RWPE2 (cell line): Measurements from ENCODE around the gene C10orf120.

Experiments
- ATAC-seq: fragments of 200-7000 bp; cut with Tn5 transposase; 3 replicates; pipeline ENCODE4 v1.9.1; 2021; ENCODE audit warnings: low read depth
- DNase-seq: peaks from one replicate; pipeline ENCODE4 v3.0.0-alpha.2; 2020; ENCODE audit warnings: low spot score
- H3K27ac ChIP-seq: fragments of 450-650 bp; 2 replicates; pipeline ENCODE4 v1.5.1; 2017; ENCODE audit warnings: mild to moderate bottlenecking; ENCODE audit not compliant: poor library complexity, severe bottlenecking
- H3K27me3 ChIP-seq: fragments of 250-450 bp; sonication (Bioruptor Pico); 2 replicates; pipeline ENCODE4 v1.5.1; 2021; ENCODE audit warnings: mild to moderate bottlenecking, moderate library complexity; ENCODE audit not compliant: insufficient read depth, poor library complexity, severe bottlenecking
- H3K36me3 ChIP-seq: fragments of 250-450 bp; sonication (Bioruptor Pico); 2 replicates; pipeline ENCODE4 v1.5.1; 2020; ENCODE audit warnings: low read depth, mild to moderate bottlenecking, moderate library complexity
- H3K4me1 ChIP-seq: fragments of 250-450 bp; sonication (Bioruptor Pico); 2 replicates; pipeline ENCODE4 v1.5.1; 2021; ENCODE audit warnings: mild to moderate bottlenecking, moderate library complexity; ENCODE audit not compliant: insufficient read depth, poor library complexity, severe bottlenecking
- H3K4me3 ChIP-seq: fragments of 250-450 bp; sonication (Bioruptor Pico); 2 replicates; pipeline ENCODE4 v1.5.1; 2021; ENCODE audit warnings: mild to moderate bottlenecking, moderate library complexity; ENCODE audit not compliant: severe bottlenecking
- H3K9me3 ChIP-seq: fragments of 250-450 bp; sonication (Bioruptor Pico); 2 replicates; pipeline ENCODE4 v1.5.1; 2021; ENCODE audit warnings: mild to moderate bottlenecking, moderate library complexity; ENCODE audit not compliant: severe bottlenecking
- CTCF ChIP-seq: fragments of 450-650 bp; IDR thresholded peaks from one replicate; pipeline ENCODE4 v1.5.1; 2017; ENCODE audit warnings: mild to moderate bottlenecking, moderate library complexity; ENCODE audit not compliant: poor library complexity, severe bottlenecking

C10orf120 gene

GRCh38 chr10:122738031-122738430, 38.4 kb upstream of the C10orf120 start:
- no peaks in the 10 kb centered on the region for H3K9me3 ChIP-seq
- H3K4me1 ChIP-seq, result no peaks in the 10 kb centered on the region
- no peaks in the 10 kb centered on the region for H3K36me3 ChIP-seq
- H3K4me3 ChIP-seq, result no peak overlapping the region
- DNase-seq (no peak), ATAC-seq (no peak)
- H3K27ac ChIP-seq, result no peak overlapping the region
- no peak for TF ChIP-seq CTCF
- no peaks in the 10 kb centered on the region for H3K27me3 ChIP-seq

- H3K36me3 ChIP-seq, result no peaks in the 10 kb centered on the region
- no peaks in the 10 kb centered on the region for H3K27me3 ChIP-seq
- no peak for ATAC-seq
Measured at GRCh38 chr10:122733931-122734665, 34.5 kb upstream of the C10orf120 start.

GRCh38 chr10:122733443-122733842, 33.8 kb upstream of the C10orf120 start:
- Histone ChIP-seq H3K4me1 (no peaks in the 10 kb centered on the region), H3K27ac (no peak overlapping the region), H3K27me3 (no peaks in the 10 kb centered on the region), H3K4me3 (no peak overlapping the region), H3K9me3 (no peaks in the 10 kb centered on the region), H3K36me3 (no peaks in the 10 kb centered on the region)
- ATAC-seq (no peak), DNase-seq (no peak)
- TF ChIP-seq CTCF, result no peak

More at GRCh38 chr10:122733931-122734665, 34.5 kb upstream of the C10orf120 start:
- no peaks in the 10 kb centered on the region for H3K4me1 ChIP-seq
- DNase-seq, result no peak
- H3K27ac ChIP-seq, result no peak overlapping the region
- H3K4me3 ChIP-seq, result no peak overlapping the region
- no peak for TF ChIP-seq CTCF
- H3K9me3 ChIP-seq, result no peaks in the 10 kb centered on the region

- Histone ChIP-seq H3K9me3 (no peaks in the 10 kb centered on the region), H3K4me3 (no peak overlapping the region), H3K27me3 (no peaks in the 10 kb centered on the region), H3K4me1 (no peaks in the 10 kb centered on the region), H3K27ac (no peak overlapping the region), H3K36me3 (no peaks in the 10 kb centered on the region)
- no peak for TF ChIP-seq CTCF
- DNase-seq (no peak), ATAC-seq (no peak)
Measured at GRCh38 chr10:122730238-122730637, 30.6 kb upstream of the C10orf120 start.

GRCh38 chr10:122729126-122729525, 29.5 kb upstream of the C10orf120 start:
- no peak for TF ChIP-seq CTCF
- no peak overlapping the region for H3K27ac ChIP-seq
- H3K27me3 ChIP-seq, result no peaks in the 10 kb centered on the region
- H3K4me3 ChIP-seq, result no peak overlapping the region
- H3K36me3 ChIP-seq, result no peaks in the 10 kb centered on the region
- no peaks in the 10 kb centered on the region for H3K4me1 ChIP-seq
- H3K9me3 ChIP-seq, result no peaks in the 10 kb centered on the region
- no peak for ATAC-seq
- DNase-seq, result no peak
